Memory B cell (primary cell): ENCODE data around the gene ERP27.

Experiments
- ATAC-seq: fragments of 150-1000 bp; cut with Tn5 transposase; 2 replicates; pipeline ENCODE4 v1.10.0; 2021; ENCODE audit warnings: low read depth, mild to moderate bottlenecking, moderate library complexity
- DNase-seq, 2 donors: peaks; one replicate each; pipeline ENCODE4 v3.0.0; 2022; ENCODE audit warnings: low spot score in 2 of 2
- H3K27ac Mint-ChIP-seq: one replicate; pipeline ENCODE4 v1.8.0; 2022; ENCODE audit warnings: mild to moderate bottlenecking, moderate library complexity, mixed read lengths
- H3K27me3 Mint-ChIP-seq: one replicate; pipeline ENCODE4 v1.8.0; 2022; ENCODE audit warnings: mixed read lengths
- H3K36me3 Mint-ChIP-seq: one replicate; pipeline ENCODE4 v1.8.0; 2022; ENCODE audit warnings: mild to moderate bottlenecking, mixed read lengths
- H3K4me1 Mint-ChIP-seq: one replicate; pipeline ENCODE4 v1.8.0; 2022; ENCODE audit warnings: mixed read lengths
- H3K4me3 Mint-ChIP-seq: one replicate; pipeline ENCODE4 v1.8.0; 2022; ENCODE audit warnings: mild to moderate bottlenecking, moderate library complexity, mixed read lengths
- H3K9me3 Mint-ChIP-seq: one replicate; pipeline ENCODE4 v1.8.0; 2022; ENCODE audit warnings: mixed read lengths

The ERP27 gene

GRCh38 chr12:14938301-14938700, at the start of gene ERP27:
Gene ERP27, minus strand, starts transcription at chr12:14938537. Its CDS starts 29 bp downstream, at chr12:14938508.
- peaks cover 3% of the 10 kb centered on the region for H3K9me3 Mint-ChIP-seq
- no peak for ATAC-seq
- H3K4me3 Mint-ChIP-seq: no peak within 1 kb of the TSS
- no peak for DNase-seq
- peaks cover 28% of the 10 kb centered on the region for H3K4me1 Mint-ChIP-seq
- H3K27me3 Mint-ChIP-seq: no peaks in the 10 kb centered on the region
- H3K36me3 Mint-ChIP-seq: peaks cover 58% of the 10 kb centered on the region
- H3K27ac Mint-ChIP-seq: peak within 1 kb of the TSS; percentile 84

- Mint-ChIP-seq H3K27me3 (no peaks in the 10 kb centered on the region), H3K27ac (no peak overlapping the region), H3K4me3 (no peak overlapping the region), H3K4me1 (peaks cover 48% of the 10 kb centered on the region), H3K36me3 (no peaks in the 10 kb centered on the region), H3K9me3 (peaks cover 4% of the 10 kb centered on the region)
- DNase-seq: no peak
- no peak for ATAC-seq
These were observed 49.7 kb upstream of the ERP27 start for GRCh38 chr12:14988035-14988434.

GRCh38 chr12:14986449-14986848, 48.1 kb upstream of the ERP27 start:
- Mint-ChIP-seq H3K4me3 (no peak overlapping the region), H3K36me3 (no peaks in the 10 kb centered on the region), H3K27ac (no peak overlapping the region), H3K27me3 (no peaks in the 10 kb centered on the region), H3K9me3 (peaks cover 4% of the 10 kb centered on the region), H3K4me1 (peaks cover 50% of the 10 kb centered on the region)
- DNase-seq: no peak
- no peak for ATAC-seq

DNA sequence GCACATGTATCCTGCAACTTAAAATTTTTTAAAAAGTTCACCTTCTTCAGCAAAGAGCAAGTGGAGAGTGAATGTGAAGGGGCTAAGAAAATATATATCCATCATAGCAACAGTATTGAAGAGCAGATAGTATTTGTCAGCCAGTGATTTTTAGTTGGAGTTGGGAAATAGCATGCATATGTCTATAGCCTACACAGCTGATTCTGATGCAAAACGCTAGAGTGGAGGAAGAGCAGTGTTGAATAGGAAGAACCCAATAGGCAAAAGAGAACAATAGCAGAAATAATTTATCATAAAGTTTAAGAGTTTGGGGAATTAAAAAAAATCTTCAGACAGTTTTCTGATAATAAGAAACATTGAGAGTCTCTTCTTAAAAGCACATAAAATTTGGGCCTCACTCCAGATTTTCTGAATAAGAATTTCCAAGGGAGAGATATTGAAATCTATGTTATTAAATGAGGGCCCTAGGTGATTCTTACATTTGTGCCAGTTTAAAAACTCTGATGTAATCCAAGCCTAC, 46.5 kb upstream of the ERP27 start:
- Mint-ChIP-seq H3K4me3 (no peak overlapping the region), H3K27me3 (no peaks in the 10 kb centered on the region), H3K4me1 (peaks cover 52% of the 10 kb centered on the region), H3K36me3 (no peaks in the 10 kb centered on the region), H3K27ac (no peak overlapping the region), H3K9me3 (peaks cover 4% of the 10 kb centered on the region)
- DNase-seq (no peak), ATAC-seq (no peak)

DNA sequence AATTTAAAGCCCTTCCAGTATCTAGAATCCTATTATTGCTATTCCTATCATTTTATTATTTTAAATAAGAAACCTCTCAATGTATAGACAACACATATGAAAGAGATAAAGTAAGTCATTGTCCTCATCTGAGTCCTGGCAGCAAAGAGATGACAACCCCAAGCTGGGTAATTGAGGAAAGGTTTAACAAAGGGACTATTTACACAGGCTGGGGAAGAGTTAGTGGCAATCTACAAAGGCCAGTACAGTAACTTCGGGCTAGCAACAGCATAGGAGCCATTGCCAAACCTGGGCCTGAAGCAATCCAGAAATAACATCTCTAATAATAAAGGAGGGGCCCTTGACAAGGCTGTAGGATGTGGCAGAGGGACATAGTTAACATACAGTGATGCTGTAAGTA, 45.7 kb upstream of the ERP27 start:
- no peak for ATAC-seq
- Mint-ChIP-seq H3K27me3 (no peaks in the 10 kb centered on the region), H3K4me3 (no peak overlapping the region), H3K9me3 (peaks cover 3% of the 10 kb centered on the region), H3K4me1 (peaks cover 50% of the 10 kb centered on the region), H3K36me3 (no peaks in the 10 kb centered on the region), H3K27ac (no peak overlapping the region)
- no peak for DNase-seq

GRCh38 chr12:14982991-14983390, 44.7 kb upstream of the ERP27 start:
- Mint-ChIP-seq H3K4me1 (peaks cover 43% of the 10 kb centered on the region), H3K36me3 (no peaks in the 10 kb centered on the region), H3K27me3 (no peaks in the 10 kb centered on the region), H3K27ac (no peak overlapping the region), H3K9me3 (peaks cover under 1% of the 10 kb centered on the region), H3K4me3 (no peak overlapping the region)
- DNase-seq: no peak
- ATAC-seq: peak; percentile 54

- DNase-seq (no peak), ATAC-seq (no peak)
- Mint-ChIP-seq H3K27ac (no peak overlapping the region), H3K4me3 (no peak overlapping the region), H3K27me3 (no peaks in the 10 kb centered on the region), H3K4me1 (peaks cover 40% of the 10 kb centered on the region), H3K9me3 (no peaks in the 10 kb centered on the region), H3K36me3 (no peaks in the 10 kb centered on the region)
These were observed 44.2 kb upstream of the ERP27 start for GRCh38 chr12:14982562-14982961.

GRCh38 chr12:14981049-14981448, 42.7 kb upstream of the ERP27 start:
- Mint-ChIP-seq H3K9me3 (no peaks in the 10 kb centered on the region), H3K4me1 (peaks cover 37% of the 10 kb centered on the region), H3K4me3 (no peak overlapping the region), H3K27me3 (no peaks in the 10 kb centered on the region), H3K36me3 (no peaks in the 10 kb centered on the region), H3K27ac (no peak overlapping the region)
- no peak for DNase-seq
- peak; percentile 84 for ATAC-seq

- H3K4me3 Mint-ChIP-seq: no peak overlapping the region
- H3K27ac Mint-ChIP-seq: no peak overlapping the region
- DNase-seq (no peak), ATAC-seq (peak; percentile 47)
- no peaks in the 10 kb centered on the region for H3K27me3 Mint-ChIP-seq
- H3K36me3 Mint-ChIP-seq: no peaks in the 10 kb centered on the region
- peaks cover 33% of the 10 kb centered on the region for H3K4me1 Mint-ChIP-seq
- H3K9me3 Mint-ChIP-seq: no peaks in the 10 kb centered on the region
These were observed 41.1 kb upstream of the ERP27 start for GRCh38 chr12:14979468-14979867.

GRCh38 chr12:14976658-14977057, 38.3 kb upstream of the ERP27 start:
- H3K27me3 Mint-ChIP-seq: no peaks in the 10 kb centered on the region
- DNase-seq (no peak), ATAC-seq (no peak)
- H3K36me3 Mint-ChIP-seq: no peaks in the 10 kb centered on the region
- H3K27ac Mint-ChIP-seq: no peak overlapping the region
- H3K4me1 Mint-ChIP-seq: peaks cover 28% of the 10 kb centered on the region
- H3K9me3 Mint-ChIP-seq: no peaks in the 10 kb centered on the region
- no peak overlapping the region for H3K4me3 Mint-ChIP-seq

DNA sequence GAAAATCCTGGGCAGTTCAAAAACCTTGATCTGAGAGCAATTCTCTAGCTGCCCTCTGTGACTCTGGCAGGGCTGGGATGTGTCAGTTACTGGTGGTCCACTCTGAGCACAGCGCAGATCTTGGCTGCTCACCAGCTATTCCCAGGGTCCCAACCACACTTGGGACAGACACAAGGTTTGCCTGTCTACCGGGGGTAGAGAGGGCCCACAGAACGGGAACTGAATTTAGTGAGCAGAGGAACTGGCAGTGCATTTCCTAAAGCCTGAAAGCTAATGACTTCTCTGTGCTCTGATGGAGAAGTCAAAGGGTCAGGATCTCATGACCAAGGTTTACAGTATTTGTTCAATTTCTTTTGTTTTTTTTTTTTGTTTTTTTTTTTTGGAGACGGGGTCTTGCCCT, 37.1 kb upstream of the ERP27 start:
- H3K27ac Mint-ChIP-seq: no peak overlapping the region
- peaks cover 17% of the 10 kb centered on the region for H3K4me1 Mint-ChIP-seq
- no peak overlapping the region for H3K4me3 Mint-ChIP-seq
- ATAC-seq: no peak
- H3K36me3 Mint-ChIP-seq: no peaks in the 10 kb centered on the region
- no peak for DNase-seq
- no peaks in the 10 kb centered on the region for H3K9me3 Mint-ChIP-seq
- H3K27me3 Mint-ChIP-seq: no peaks in the 10 kb centered on the region

DNA sequence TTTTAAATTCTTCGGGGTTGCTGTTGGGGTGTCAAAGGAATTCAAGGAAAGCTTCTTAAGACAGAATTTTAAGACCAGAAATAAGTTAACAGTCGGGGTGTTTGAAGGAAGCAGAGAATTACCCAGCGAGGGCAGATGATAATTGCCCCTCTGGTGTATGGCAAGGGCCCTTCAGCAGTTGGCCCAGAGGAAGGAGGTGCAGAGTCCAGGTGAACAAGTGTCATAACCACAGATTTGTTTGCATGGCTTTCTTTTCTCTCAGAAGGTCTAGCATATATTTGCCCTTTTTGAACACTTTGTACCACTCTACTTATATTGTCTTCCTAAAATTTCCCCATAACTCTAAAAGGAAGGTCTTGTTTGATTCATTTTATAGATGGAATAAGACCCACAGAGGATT, 36.3 kb upstream of the ERP27 start:
- ATAC-seq (no peak), DNase-seq (no peak)
- no peak overlapping the region for H3K27ac Mint-ChIP-seq
- H3K4me3 Mint-ChIP-seq: no peak overlapping the region
- no peaks in the 10 kb centered on the region for H3K27me3 Mint-ChIP-seq
- H3K36me3 Mint-ChIP-seq: no peaks in the 10 kb centered on the region
- no peaks in the 10 kb centered on the region for H3K9me3 Mint-ChIP-seq
- H3K4me1 Mint-ChIP-seq: peaks cover 12% of the 10 kb centered on the region

GRCh38 chr12:14972816-14973215, 34.5 kb upstream of the ERP27 start, which contains the start of gene PDE6H:
Gene PDE6H, plus strand, starts transcription at chr12:14973042. Its CDS starts 4,971 bp downstream, at chr12:14978013.
- ATAC-seq (no peak), DNase-seq (no peak)
- Mint-ChIP-seq H3K36me3 (no peaks in the 10 kb centered on the region), H3K27me3 (no peaks in the 10 kb centered on the region), H3K27ac (no peak within 1 kb of the TSS), H3K4me3 (no peak within 1 kb of the TSS), H3K9me3 (no peaks in the 10 kb centered on the region), H3K4me1 (peaks cover 6% of the 10 kb centered on the region)

- DNase-seq: no peak
- H3K27ac Mint-ChIP-seq: no peak overlapping the region
- H3K27me3 Mint-ChIP-seq: no peaks in the 10 kb centered on the region
- no peak for ATAC-seq
- H3K4me1 Mint-ChIP-seq: peaks cover 11% of the 10 kb centered on the region
- no peak overlapping the region for H3K4me3 Mint-ChIP-seq
- H3K9me3 Mint-ChIP-seq: no peaks in the 10 kb centered on the region
- H3K36me3 Mint-ChIP-seq: no peaks in the 10 kb centered on the region
These were observed 32.1 kb upstream of the ERP27 start for GRCh38 chr12:14970473-14970872.

- ATAC-seq (no peak), DNase-seq (no peak)
- H3K4me1 Mint-ChIP-seq: peaks cover 15% of the 10 kb centered on the region
- no peaks in the 10 kb centered on the region for H3K36me3 Mint-ChIP-seq
- H3K27me3 Mint-ChIP-seq: no peaks in the 10 kb centered on the region
- H3K9me3 Mint-ChIP-seq: no peaks in the 10 kb centered on the region
- no peak overlapping the region for H3K27ac Mint-ChIP-seq
- H3K4me3 Mint-ChIP-seq: no peak overlapping the region
These were observed 30.1 kb upstream of the ERP27 start for GRCh38 chr12:14968478-14968877.
